ENCODE measurements around the gene A2M.

The A2M gene

DNA sequence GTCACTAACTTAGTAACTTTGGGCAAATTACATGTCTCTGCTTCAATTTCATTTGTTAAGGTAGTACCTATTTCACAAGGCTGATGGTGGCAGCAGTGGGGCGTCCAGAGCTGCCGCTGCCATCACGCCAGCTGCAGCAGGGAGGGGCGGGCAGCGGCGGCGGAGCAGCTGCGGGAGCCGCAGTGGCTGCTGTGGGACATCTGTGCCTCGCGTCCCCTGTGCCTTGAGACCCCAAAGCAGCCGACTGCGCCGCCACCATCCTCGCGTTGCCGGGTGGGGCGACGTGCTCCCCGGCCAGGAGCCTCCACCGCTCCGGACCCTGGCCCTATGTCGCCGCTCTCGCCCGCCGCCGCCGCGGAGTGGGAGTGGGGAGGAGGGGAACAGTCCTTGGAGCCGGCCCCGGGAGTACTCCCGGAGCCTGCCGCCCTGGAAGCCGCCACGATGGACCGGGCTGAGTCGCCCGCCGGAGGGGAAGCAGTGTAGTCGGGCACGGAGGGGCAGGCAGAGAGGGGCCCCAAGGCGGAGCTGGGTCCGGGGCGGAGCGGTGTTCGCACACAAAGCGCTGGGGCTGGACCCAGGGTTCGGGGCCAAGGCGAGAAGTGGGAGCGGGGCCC, 51.4 kb downstream of the A2M start:
- no peaks in the 10 kb centered on the region for H3K9me3 Mint-ChIP-seq
- no peaks in the 10 kb centered on the region for H3K36me3 Mint-ChIP-seq (ENCODE audit: low read depth)
- no peaks in the 10 kb centered on the region for H3K27me3 Mint-ChIP-seq
- peak overlapping the region; percentile 69 for H3K4me3 Mint-ChIP-seq
- H3K27ac Mint-ChIP-seq, result no peak overlapping the region
- peak; percentile 72 for DNase-seq
- peaks cover 8% of the 10 kb centered on the region for H3K4me1 Mint-ChIP-seq (ENCODE audit: low read depth)

DNA sequence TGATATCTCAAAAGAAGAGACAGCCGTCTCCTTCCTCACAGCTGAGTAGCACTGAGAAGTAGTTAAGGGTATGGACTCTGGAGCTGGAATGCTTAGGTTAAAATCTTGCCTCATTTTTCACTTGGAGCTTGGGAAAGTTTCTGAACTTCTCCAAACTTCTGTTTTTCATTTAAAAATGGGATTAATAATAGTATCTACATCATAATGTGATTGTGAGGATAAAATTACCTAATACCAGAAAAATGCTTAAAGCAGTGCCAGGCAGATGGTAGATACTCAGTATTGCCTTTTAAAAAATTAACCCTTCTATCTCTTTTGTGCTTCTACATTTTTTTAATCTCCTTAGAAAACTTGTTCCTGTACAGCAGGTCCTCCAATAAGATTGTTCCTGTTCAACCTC, 63.1 kb downstream of the A2M start:
- Mint-ChIP-seq H3K9me3 (no peaks in the 10 kb centered on the region), H3K36me3 (ENCODE audit: low read depth) (no peaks in the 10 kb centered on the region), H3K27me3 (no peaks in the 10 kb centered on the region), H3K4me3 (no peak overlapping the region), H3K27ac (no peak overlapping the region), H3K4me1 (ENCODE audit: low read depth) (peaks cover 12% of the 10 kb centered on the region)
- DNase-seq, result no peak

DNA sequence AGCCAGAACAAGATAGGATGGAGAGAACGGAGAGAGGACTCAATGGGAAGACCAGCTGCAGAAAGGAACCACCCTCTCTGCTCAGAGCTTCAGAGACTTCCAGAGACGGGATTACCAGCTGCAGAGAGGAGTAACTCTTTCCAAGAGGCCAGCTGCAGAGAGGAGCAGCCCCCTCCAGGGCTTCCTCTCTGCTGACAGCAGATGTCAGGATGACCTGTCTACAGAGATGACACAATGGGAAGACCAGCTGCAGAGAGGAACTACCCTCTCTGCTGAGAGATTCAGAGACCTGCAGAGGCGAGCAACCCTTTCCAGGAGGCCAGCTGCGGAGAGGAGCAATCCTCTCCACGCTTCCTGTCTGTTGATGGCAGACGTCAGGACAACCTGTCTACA, 64.6 kb downstream of the A2M start:
- H3K27me3 Mint-ChIP-seq, result no peaks in the 10 kb centered on the region
- DNase-seq, result no peak
- H3K27ac Mint-ChIP-seq, result no peak overlapping the region
- peaks cover 19% of the 10 kb centered on the region for H3K4me1 Mint-ChIP-seq (ENCODE audit: low read depth)
- no peak overlapping the region for H3K4me3 Mint-ChIP-seq
- H3K9me3 Mint-ChIP-seq, result no peaks in the 10 kb centered on the region
- H3K36me3 Mint-ChIP-seq (ENCODE audit: low read depth), result no peaks in the 10 kb centered on the region

DNA sequence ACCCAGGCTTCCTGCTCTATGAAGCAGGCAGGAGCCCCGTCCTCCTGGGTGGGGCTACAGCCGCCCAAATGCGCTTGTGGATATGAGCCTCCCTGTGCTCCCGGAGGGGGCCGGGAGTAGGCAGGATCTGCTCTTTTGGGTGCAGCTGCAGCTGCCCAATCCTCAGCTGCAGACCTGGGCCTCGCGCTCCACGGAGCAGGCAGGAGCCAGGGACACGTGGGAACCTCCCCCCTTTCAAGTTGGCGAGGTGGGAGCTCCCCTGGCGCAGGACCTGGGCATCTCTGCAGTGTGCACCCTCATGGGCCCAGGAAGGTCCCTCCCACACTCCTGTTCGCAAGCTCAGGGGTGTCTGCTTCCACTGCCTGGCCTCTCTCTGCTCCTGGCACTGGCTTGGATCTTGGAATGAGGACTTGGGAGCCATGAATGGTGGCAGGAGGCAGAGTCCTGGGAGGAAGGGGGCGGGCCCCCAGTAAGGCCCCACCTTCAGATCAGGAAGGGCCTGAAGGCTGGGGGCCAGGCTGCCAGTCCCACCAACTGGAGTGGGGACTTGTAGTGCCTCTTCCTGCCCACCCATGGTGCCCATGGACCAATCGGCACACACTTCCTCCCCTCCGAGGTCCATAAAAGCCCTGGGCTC, 65.1 kb downstream of the A2M start:
- Mint-ChIP-seq H3K36me3 (ENCODE audit: low read depth) (no peaks in the 10 kb centered on the region), H3K4me1 (ENCODE audit: low read depth) (peaks cover 22% of the 10 kb centered on the region), H3K4me3 (no peak overlapping the region), H3K27me3 (no peaks in the 10 kb centered on the region), H3K27ac (no peak overlapping the region), H3K9me3 (no peaks in the 10 kb centered on the region)
- no peak for DNase-seq

DNA sequence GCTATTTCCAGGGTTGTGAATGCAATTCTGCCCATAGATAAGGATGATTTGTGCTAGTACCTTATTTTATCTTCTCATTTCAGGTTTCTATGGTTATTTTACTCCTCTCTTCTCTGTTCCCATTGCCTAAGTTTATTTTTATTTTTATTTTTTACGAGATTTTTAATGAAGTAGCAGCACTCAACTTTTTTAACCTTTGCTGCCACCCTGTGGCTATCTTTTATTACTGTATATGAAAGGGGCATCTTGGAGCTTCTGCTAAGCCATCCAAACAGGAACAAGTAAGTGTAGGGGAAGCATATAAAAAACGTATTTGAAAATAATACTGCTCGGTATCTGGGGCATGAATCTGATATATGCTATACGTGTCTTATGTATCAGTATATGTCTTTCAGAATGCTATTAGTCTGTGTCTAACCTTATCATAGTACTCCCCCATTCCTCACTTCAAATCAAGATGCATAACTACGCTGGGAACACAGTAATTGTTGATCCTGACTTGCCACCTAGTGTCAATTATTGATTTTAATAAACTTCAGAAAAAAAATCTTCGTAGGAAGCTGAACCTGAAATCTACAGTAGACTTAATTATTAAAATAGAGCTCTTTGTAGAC, 66.1 kb downstream of the A2M start:
- H3K27me3 Mint-ChIP-seq, result no peaks in the 10 kb centered on the region
- no peak overlapping the region for H3K27ac Mint-ChIP-seq
- H3K4me3 Mint-ChIP-seq, result no peak overlapping the region
- H3K36me3 Mint-ChIP-seq (ENCODE audit: low read depth), result peaks cover 2% of the 10 kb centered on the region
- DNase-seq, result no peak
- no peaks in the 10 kb centered on the region for H3K9me3 Mint-ChIP-seq
- peaks cover 22% of the 10 kb centered on the region for H3K4me1 Mint-ChIP-seq (ENCODE audit: low read depth)

DNA sequence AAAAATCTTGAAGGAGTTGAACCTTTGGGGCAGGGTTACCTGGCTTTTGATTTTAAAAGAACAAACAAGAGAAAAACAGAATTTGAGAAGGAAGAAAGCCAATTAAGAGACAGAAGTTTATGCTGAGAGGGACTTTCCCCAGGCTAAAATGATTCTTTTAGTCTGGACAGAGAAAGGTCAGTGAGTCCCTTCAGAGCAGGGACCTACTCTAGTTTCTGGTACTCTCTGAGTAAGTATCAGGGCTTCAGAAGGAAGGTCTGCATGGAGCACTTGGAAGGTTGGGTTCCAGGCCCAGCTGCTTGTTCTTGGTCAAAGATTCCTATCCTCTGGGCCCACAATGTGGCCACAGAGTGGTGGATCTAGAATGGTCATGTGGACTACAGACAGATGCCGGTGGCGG, 66.8 kb downstream of the A2M start:
- Mint-ChIP-seq H3K4me1 (ENCODE audit: low read depth) (peaks cover 22% of the 10 kb centered on the region), H3K4me3 (no peak overlapping the region), H3K9me3 (no peaks in the 10 kb centered on the region), H3K27me3 (no peaks in the 10 kb centered on the region), H3K27ac (no peak overlapping the region), H3K36me3 (ENCODE audit: low read depth) (peaks cover 2% of the 10 kb centered on the region)
- no peak for DNase-seq

DNA sequence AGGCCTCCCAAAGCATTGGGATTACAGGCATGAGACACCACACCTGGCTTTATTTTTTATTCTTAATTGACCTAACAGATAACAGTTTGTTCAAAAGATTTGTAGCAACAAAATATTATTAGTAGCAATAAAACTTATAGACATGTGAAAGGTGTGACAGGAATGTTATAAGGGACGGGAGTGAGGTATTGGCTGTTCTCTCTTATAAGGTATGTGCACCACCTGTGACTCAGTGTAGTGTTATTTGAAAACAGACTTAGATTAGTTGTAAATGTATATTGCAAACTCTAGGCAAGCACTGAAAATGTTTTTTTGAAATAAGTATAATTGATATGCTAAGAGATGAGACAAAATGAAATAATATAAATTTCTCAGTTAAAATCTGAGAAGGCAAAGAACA, 68.6 kb downstream of the A2M start:
- Mint-ChIP-seq H3K4me1 (ENCODE audit: low read depth) (peaks cover 27% of the 10 kb centered on the region), H3K27ac (no peak overlapping the region), H3K4me3 (no peak overlapping the region), H3K9me3 (no peaks in the 10 kb centered on the region), H3K36me3 (ENCODE audit: low read depth) (peaks cover 2% of the 10 kb centered on the region), H3K27me3 (no peaks in the 10 kb centered on the region)
- DNase-seq, result no peak

DNA sequence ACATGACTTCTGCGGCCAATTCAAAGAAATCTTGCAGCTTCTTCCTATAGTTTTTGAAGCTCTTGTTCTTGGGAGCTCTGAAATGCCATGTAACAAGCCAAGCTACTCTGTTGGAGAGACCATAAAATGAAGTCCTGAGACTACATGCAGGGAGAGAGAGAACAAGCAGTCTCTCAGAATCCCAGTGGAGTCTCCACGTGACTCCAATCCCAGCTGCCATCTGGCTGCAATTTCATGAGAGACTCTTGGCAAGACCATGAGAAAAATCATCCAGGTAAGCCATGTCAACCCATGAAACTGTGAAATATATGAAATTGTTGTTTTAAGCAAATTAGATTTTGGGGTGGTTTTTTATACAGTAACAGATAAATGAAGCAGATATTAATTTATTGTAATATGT, 72.0 kb downstream of the A2M start:
- Mint-ChIP-seq H3K4me1 (ENCODE audit: low read depth) (peaks cover 51% of the 10 kb centered on the region), H3K27ac (no peak overlapping the region), H3K27me3 (no peaks in the 10 kb centered on the region), H3K9me3 (no peaks in the 10 kb centered on the region), H3K36me3 (ENCODE audit: low read depth) (peaks cover 2% of the 10 kb centered on the region), H3K4me3 (no peak overlapping the region)
- DNase-seq, result no peak

DNA sequence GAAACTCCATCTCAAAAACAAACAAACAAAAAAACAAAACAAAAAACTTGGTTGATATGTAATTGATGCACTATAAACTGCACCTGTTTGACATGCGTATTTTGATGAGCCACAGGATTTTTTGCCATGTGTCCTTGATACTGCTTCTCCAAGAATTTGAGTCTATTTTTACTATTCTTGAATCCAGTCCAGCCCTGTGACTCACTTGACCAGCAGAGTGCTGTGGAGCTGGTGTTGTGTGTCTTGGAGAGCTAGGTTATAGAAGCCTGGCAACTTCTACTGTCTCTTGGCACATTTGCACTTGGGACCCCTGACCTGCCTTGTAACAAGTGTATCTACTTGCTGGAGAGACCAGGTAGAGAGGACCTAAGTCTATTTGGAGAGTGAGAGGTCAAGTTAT, 74.4 kb downstream of the A2M start:
- no peaks in the 10 kb centered on the region for H3K27me3 Mint-ChIP-seq
- H3K4me3 Mint-ChIP-seq, result no peak overlapping the region
- H3K9me3 Mint-ChIP-seq, result no peaks in the 10 kb centered on the region
- no peak overlapping the region for H3K27ac Mint-ChIP-seq
- peaks cover 59% of the 10 kb centered on the region for H3K4me1 Mint-ChIP-seq (ENCODE audit: low read depth)
- no peak for DNase-seq
- H3K36me3 Mint-ChIP-seq (ENCODE audit: low read depth), result peaks cover 2% of the 10 kb centered on the region

DNA sequence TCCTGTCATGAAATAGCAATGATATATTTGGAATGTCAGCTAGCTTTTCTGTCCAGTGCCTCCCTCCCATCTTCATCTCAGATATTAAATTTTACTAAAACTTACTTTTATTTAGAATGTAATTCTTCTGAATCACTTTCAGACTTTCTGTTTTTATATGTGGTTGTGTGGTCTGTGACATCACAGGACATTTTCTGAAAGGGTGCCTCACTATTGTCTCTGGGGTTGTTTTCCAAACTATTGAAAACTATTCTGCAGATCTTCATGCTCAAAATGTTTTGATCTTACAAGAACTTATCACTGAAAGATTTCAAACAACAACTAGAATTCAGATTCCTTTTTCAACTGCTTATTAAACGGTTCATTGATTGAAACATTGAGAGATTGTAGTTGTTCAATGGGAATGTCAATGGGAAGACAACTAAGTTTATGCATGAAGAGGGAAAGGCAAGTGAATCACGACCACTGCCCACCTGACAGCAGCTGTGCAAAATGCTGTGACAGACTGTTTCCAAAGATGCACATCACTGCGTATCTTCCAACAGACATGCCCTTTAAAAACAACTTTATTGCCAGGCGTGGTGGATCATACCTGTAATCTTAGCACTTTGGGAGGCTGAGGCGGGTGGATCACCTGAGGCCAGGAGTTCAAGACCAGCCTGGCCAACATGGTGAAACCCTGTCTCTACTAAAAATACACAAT, 75.1 kb downstream of the A2M start:
- Mint-ChIP-seq H3K27ac (peak overlapping the region; percentile 1), H3K36me3 (ENCODE audit: low read depth) (peaks cover 2% of the 10 kb centered on the region), H3K4me1 (ENCODE audit: low read depth) (peaks cover 62% of the 10 kb centered on the region), H3K4me3 (no peak overlapping the region), H3K27me3 (no peaks in the 10 kb centered on the region), H3K9me3 (no peaks in the 10 kb centered on the region)
- no peak for DNase-seq

DNA sequence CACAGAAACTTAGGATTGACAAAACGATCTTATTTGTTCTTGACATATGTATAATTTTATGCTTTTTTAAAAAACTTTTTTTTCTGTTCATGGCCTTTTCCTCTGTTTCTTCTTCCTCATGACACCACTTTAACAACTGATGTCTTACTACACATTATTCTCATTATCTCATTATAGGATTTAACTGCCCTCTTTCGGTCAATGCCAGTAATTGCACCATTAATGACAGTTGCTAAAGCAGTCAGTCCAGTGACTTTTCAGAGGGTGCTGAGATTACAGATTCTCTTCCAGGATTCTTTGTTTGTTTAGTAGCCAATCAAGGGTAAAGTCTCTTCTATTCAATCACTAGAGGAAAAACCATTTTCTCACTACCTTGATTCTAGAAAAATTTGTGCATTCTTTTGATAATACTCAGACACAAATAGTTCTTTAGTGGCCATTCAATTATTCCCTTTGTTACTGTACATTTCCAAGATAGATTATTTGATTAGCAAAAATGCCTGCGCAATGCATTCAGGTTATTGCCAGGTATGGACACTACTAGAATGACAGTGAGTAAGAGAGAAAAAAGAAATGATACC, 76.2 kb downstream of the A2M start:
- Mint-ChIP-seq H3K36me3 (ENCODE audit: low read depth) (peaks cover 6% of the 10 kb centered on the region), H3K4me1 (ENCODE audit: low read depth) (peaks cover 62% of the 10 kb centered on the region), H3K27ac (no peak overlapping the region), H3K9me3 (no peaks in the 10 kb centered on the region), H3K4me3 (no peak overlapping the region), H3K27me3 (no peaks in the 10 kb centered on the region)
- DNase-seq, result no peak

DNA sequence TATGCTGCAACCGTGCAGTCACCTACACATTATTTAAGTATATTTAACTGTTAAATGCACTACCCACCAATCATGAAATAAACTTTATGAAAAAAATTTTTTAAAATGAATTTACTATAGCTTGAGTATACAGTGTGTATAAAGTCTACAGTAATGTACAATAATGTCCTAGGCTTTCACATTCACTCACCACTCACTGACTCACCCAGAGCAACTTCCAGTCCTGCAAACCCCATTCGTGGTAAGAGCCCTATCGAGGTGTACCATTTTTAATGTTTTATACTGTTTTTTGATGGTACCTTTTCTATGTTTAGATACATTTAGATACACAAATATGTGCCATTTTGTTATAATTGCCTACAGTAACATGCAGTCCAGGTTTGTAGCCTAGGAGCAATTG, 78.3 kb downstream of the A2M start:
- Mint-ChIP-seq H3K27ac (no peak overlapping the region), H3K27me3 (no peaks in the 10 kb centered on the region)

DNA sequence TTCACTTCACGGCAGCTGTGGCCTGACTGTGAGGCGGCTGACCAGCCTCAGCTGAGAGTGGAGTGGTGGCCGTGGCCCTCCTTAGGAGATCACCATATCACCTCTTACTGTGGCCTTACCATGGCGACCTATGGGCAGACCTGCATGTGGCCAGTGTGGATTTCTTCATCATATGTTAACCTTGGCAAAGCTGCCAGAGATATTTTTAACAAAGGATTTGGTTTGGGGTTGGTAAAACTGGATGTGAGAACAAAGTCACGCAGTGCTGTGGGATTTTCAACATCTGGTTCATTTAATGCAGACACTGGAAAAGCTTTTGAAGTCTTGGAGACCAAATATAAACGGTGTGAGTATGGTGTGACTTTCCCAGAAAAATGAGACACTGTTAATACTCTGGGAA, 79.5 kb downstream of the A2M start:
- H3K4me1 Mint-ChIP-seq (ENCODE audit: low read depth), result peaks cover 77% of the 10 kb centered on the region
- DNase-seq, result no peak
- no peaks in the 10 kb centered on the region for H3K27me3 Mint-ChIP-seq
- H3K36me3 Mint-ChIP-seq (ENCODE audit: low read depth), result peaks cover 16% of the 10 kb centered on the region
- H3K9me3 Mint-ChIP-seq, result no peaks in the 10 kb centered on the region
- no peak overlapping the region for H3K27ac Mint-ChIP-seq
- H3K4me3 Mint-ChIP-seq, result no peak overlapping the region

More for the DNA sequence above, 78.3 kb downstream of the A2M start:
- no peak overlapping the region for H3K4me3 Mint-ChIP-seq
- no peak for DNase-seq
- no peaks in the 10 kb centered on the region for H3K9me3 Mint-ChIP-seq
- peaks cover 75% of the 10 kb centered on the region for H3K4me1 Mint-ChIP-seq (ENCODE audit: low read depth)
- H3K36me3 Mint-ChIP-seq (ENCODE audit: low read depth), result peaks cover 16% of the 10 kb centered on the region

DNA sequence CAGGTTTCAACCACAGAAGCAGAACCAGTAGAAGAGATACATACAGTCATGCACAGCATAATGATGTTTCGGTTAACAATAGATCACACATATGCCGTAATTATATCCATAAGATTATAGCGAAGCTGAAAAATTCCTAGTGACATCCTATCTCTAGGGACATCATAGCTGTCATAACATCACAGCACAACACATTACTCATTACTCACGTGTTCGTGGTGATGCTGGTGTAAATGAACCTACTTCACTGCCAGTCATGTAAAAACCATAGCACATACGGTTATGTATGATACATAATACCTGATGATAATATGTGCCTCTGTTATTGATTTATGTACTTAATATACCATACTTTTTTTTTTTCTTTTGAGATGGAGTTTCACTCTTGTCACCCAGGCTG, 81.6 kb downstream of the A2M start:
- Mint-ChIP-seq H3K4me1 (ENCODE audit: low read depth) (peaks cover 75% of the 10 kb centered on the region), H3K27ac (no peak overlapping the region), H3K27me3 (no peaks in the 10 kb centered on the region), H3K4me3 (no peak overlapping the region), H3K36me3 (ENCODE audit: low read depth) (peaks cover 18% of the 10 kb centered on the region), H3K9me3 (no peaks in the 10 kb centered on the region)
- no peak for DNase-seq
